ENCODE results near the gene PSMD9. TPM values are rescaled to one million over a fixed set of nuclear protein-coding genes. Genes with fewer than 3 reads are reported as not detected.

The PSMD9 gene
- total RNA-seq, 1 experiment from 2014 or later, result 64.8 TPM

DNA sequence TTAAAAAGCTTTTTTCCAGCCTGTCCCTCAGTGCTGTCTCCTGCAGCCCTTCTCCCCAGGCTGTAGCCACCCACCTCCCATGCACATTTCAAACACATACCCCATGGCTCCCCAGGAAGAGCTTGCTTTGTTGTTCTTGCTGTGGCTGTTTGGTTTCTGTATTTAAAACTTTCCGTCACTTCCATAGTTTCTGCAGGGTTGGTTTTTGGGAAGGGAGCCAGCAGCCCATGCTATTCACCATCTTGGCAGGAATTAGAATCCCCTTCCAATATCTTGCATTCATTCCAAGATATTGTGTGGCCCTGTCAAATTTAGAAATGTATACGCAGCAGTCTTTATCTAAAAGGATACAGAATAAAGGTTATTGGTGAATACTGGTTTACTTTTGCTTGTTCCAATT is 59.4 kb downstream of the PSMD9 start:
- no TSS peak for BruUV-seq (replicated peaks)
- no peak overlapping the region for H3K27ac ChIP-seq
- no peaks in the 10 kb centered on the region for H3K4me1 ChIP-seq (replicated peaks; ENCODE audit: insufficient read depth)
- intact Hi-C loops (cut with micrococcal nuclease; ENCODE audit: unreplicated experiment), result no loop called here
- no peaks in the 10 kb centered on the region for H3K79me2 ChIP-seq (ENCODE audit: low read depth)
- H3K36me3 ChIP-seq (ENCODE audit: low read depth), result no peaks in the 10 kb centered on the region
- ChIA-PET CTCF (no interaction called here), POLR2A (ENCODE audit: unreplicated experiment) (no interaction called here)
- H3K4me3 ChIP-seq, result no peak overlapping the region
- TF ChIP-seq, protein P1, sequence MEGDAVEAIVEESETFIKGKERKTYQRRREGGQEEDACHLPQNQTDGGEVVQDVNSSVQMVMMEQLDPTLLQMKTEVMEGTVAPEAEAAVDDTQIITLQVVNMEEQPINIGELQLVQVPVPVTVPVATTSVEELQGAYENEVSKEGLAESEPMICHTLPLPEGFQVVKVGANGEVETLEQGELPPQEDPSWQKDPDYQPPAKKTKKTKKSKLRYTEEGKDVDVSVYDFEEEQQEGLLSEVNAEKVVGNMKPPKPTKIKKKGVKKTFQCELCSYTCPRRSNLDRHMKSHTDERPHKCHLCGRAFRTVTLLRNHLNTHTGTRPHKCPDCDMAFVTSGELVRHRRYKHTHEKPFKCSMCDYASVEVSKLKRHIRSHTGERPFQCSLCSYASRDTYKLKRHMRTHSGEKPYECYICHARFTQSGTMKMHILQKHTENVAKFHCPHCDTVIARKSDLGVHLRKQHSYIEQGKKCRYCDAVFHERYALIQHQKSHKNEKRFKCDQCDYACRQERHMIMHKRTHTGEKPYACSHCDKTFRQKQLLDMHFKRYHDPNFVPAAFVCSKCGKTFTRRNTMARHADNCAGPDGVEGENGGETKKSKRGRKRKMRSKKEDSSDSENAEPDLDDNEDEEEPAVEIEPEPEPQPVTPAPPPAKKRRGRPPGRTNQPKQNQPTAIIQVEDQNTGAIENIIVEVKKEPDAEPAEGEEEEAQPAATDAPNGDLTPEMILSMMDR (conservative IDR thresholded peaks at IDR 0.05), result no peak
- no peak for TF ChIP-seq EZH2 (IDR thresholded peaks at IDR 0.05; ENCODE audit: low read depth)
- H2AFZ ChIP-seq, result no peak overlapping the region
- no peaks in the 10 kb centered on the region for H4K20me1 ChIP-seq (ENCODE audit: insufficient read depth)
- no peaks in the 10 kb centered on the region; the same call in 1 of the 2 replicates for H3K9me3 ChIP-seq (ENCODE audit: insufficient read depth, low read depth)
- no peaks in the 10 kb centered on the region for H3K9me2 ChIP-seq (ENCODE audit: insufficient read depth)
- no peaks in the 10 kb centered on the region for H3K27me3 ChIP-seq (ENCODE audit: insufficient read depth, low read depth)
- H3F3A ChIP-seq (ENCODE audit: insufficient read depth, low read depth), result 0 out of 2 replicates have a peak, but pooled peaks cover 3% of the 10 kb centered on the region
- DNase-seq, result no peak
- H3K4me2 ChIP-seq, result no peak overlapping the region

DNA sequence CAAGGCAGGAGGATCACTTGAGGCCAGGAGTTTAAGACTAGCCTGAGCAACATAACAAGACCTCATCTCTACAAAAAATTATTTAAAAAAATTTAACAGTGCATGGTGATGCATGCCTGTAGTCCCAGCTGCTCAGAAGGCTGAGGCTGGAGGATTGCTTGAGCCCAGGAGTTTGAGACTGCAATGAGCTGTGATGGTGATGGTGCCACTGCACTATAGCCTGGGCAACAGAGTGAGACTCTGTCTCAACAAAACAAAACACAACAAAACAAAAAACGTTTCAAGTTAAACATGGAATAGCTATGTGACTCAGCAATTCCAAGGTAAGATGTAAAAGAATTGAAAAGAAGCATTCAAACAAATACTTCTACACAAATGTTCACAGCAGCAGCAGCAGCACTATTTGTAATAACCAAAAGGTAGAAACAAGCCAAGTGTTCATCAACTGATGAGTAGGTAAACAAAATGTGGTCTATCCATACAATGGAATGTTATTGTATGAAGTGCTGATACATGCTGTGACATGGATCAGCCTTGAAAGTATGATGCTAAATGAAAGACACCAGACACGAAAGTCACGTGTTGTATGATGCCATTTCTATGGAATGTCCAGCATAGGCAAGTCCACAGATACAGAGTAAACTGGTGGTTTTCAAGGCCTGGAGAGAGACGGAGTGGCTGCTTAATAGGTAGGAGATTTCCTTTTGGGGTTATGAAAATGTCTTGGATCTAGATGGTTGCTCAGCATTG is 61.2 kb downstream of the PSMD9 start:
- H3K9me3 ChIP-seq (ENCODE audit: insufficient read depth, low read depth), result no peaks in the 10 kb centered on the region; the same call in 1 of the 2 replicates
- H3K4me3 ChIP-seq, result no peak overlapping the region
- no peak overlapping the region for H3K4me2 ChIP-seq
- H3K4me1 ChIP-seq (replicated peaks; ENCODE audit: insufficient read depth), result no peaks in the 10 kb centered on the region
- no peaks in the 10 kb centered on the region for H3K27me3 ChIP-seq (ENCODE audit: insufficient read depth, low read depth)
- no peaks in the 10 kb centered on the region for H3K9me2 ChIP-seq (ENCODE audit: insufficient read depth)
- TF ChIP-seq, protein P1 (conservative IDR thresholded peaks at IDR 0.05), result no peak
- TF ChIP-seq EZH2 (IDR thresholded peaks at IDR 0.05; ENCODE audit: low read depth), result no peak
- no peak overlapping the region for H3K27ac ChIP-seq
- H3K79me2 ChIP-seq (ENCODE audit: low read depth), result no peaks in the 10 kb centered on the region
- DNase-seq, result no peak
- H2AFZ ChIP-seq, result no peak overlapping the region; the same call in 1 of the 2 replicates
- 0 out of 2 replicates have a peak, but pooled peaks cover 3% of the 10 kb centered on the region for H3F3A ChIP-seq (ENCODE audit: insufficient read depth, low read depth)
- H3K36me3 ChIP-seq (ENCODE audit: low read depth), result no peaks in the 10 kb centered on the region
- ChIA-PET POLR2A (ENCODE audit: unreplicated experiment) (interaction anchor here (0.5 kb wide), 1 partner anchor 317 kb away, joined by 4 read pairs; no protein-coding TSS in a partner anchor), CTCF (no interaction called here)
- no TSS peak for BruUV-seq (replicated peaks)
- intact Hi-C loops (cut with micrococcal nuclease; ENCODE audit: unreplicated experiment), result no loop called here
- no peaks in the 10 kb centered on the region for H4K20me1 ChIP-seq (ENCODE audit: insufficient read depth)

DNA sequence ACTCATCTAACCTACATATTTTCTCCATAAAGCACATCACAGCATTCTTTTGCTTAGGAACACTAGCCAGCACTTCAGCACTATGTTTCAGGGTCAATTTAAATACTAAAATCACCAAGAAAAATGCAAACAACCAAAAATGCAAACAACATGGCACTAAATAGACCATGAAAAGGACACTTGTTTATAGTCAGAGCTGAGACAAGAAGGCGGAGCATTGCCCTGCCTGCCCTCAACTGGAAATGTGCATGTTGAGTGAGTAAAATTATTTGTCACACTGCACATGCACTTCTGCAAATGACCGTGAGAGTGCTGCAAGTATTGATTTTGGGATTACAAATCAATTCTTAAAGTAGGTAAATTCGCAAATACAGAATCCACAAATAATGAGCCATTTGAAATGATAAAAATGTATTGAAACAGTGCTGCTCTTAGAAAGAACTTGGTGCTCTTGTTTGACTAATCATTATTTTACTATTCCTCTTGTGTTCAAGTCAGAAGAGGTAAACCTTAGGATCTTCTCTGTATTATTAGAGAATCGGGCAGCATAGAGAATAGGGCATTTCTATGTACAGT is 64.6 kb downstream of the PSMD9 start:
- Histone ChIP-seq H3K9me2 (ENCODE audit: insufficient read depth) (no peaks in the 10 kb centered on the region), H3K4me3 (no peak overlapping the region), H3K36me3 (ENCODE audit: low read depth) (no peaks in the 10 kb centered on the region), H3K9me3 (ENCODE audit: insufficient read depth, low read depth) (no peaks in the 10 kb centered on the region), H3K79me2 (ENCODE audit: low read depth) (no peaks in the 10 kb centered on the region), H3K27me3 (ENCODE audit: insufficient read depth, low read depth) (no peaks in the 10 kb centered on the region), H4K20me1 (ENCODE audit: insufficient read depth) (no peaks in the 10 kb centered on the region), H3F3A (ENCODE audit: insufficient read depth, low read depth) (0 out of 2 replicates have a peak, but pooled peaks cover 3% of the 10 kb centered on the region), H3K27ac (no peak overlapping the region), H2AFZ (no peak overlapping the region), H3K4me1 (replicated peaks; ENCODE audit: insufficient read depth) (no peaks in the 10 kb centered on the region), H3K4me2 (no peak overlapping the region)
- CTCF ChIA-PET, result no interaction called here
- BruUV-seq (replicated peaks), result no TSS peak
- POLR2A ChIA-PET (ENCODE audit: unreplicated experiment), result no interaction called here
- no peak for DNase-seq
- TF ChIP-seq EZH2 (IDR thresholded peaks at IDR 0.05; ENCODE audit: low read depth), result no peak
- TF ChIP-seq, protein P1 (conservative IDR thresholded peaks at IDR 0.05), result no peak
- intact Hi-C loops (cut with micrococcal nuclease; ENCODE audit: unreplicated experiment), result no loop called here
